ENCODE data around the gene STEAP3.
"Not testable (repeated sequence)": the region's sequence is repeated elsewhere in the genome, so short reads cannot be mapped to it uniquely, and the experiment has no call there.

The STEAP3 gene

GRCh38 chr2:119276864-119277263, 53.2 kb downstream of the STEAP3 start:
- Histone ChIP-seq H3K4me3 (ENCODE audit: low read depth, low read length) (no peak overlapping the region), H3K4me1 (no peaks in the 10 kb centered on the region), H3K27me3 (no peaks in the 10 kb centered on the region), H3K9me3 (no peaks in the 10 kb centered on the region), H3K36me3 (no peaks in the 10 kb centered on the region)
- no peak for DNase-seq
- TF ChIP-seq CTCF (IDR thresholded peaks at IDR 0.05; ENCODE audit: low read depth, low read length), result no peak

- H3K4me1 ChIP-seq; H3K27me3 ChIP-seq; H3K9me3 ChIP-seq; H3K36me3 ChIP-seq; DNase-seq; H3K4me3 ChIP-seq (ENCODE audit: low read depth, low read length): not testable (repeated sequence)
Observed at GRCh38 chr2:119278385-119278784, 54.8 kb downstream of the STEAP3 start.

GRCh38 chr2:119278946-119279345, 55.3 kb downstream of the STEAP3 start:
- no peak for TF ChIP-seq CTCF (IDR thresholded peaks at IDR 0.05; ENCODE audit: low read depth, low read length)
- H3K27me3 ChIP-seq, result no peaks in the 10 kb centered on the region
- no peak overlapping the region for H3K4me3 ChIP-seq (ENCODE audit: low read depth, low read length)
- H3K4me1 ChIP-seq, result no peaks in the 10 kb centered on the region
- no peak for DNase-seq
- H3K36me3 ChIP-seq, result no peaks in the 10 kb centered on the region
- no peaks in the 10 kb centered on the region for H3K9me3 ChIP-seq

GRCh38 chr2:119279666-119280065, 56.0 kb downstream of the STEAP3 start:
- Histone ChIP-seq H3K9me3 (no peaks in the 10 kb centered on the region), H3K27me3 (no peaks in the 10 kb centered on the region), H3K4me3 (ENCODE audit: low read depth, low read length) (no peak overlapping the region), H3K36me3 (no peaks in the 10 kb centered on the region), H3K4me1 (no peaks in the 10 kb centered on the region)
- no peak for TF ChIP-seq CTCF (IDR thresholded peaks at IDR 0.05; ENCODE audit: low read depth, low read length)
- DNase-seq, result no peak

GRCh38 chr2:119280680-119281079, 57.0 kb downstream of the STEAP3 start:
- no peaks in the 10 kb centered on the region for H3K9me3 ChIP-seq
- no peak overlapping the region for H3K4me3 ChIP-seq (ENCODE audit: low read depth, low read length)
- H3K4me1 ChIP-seq, result no peaks in the 10 kb centered on the region
- H3K27me3 ChIP-seq, result no peaks in the 10 kb centered on the region
- no peak for DNase-seq
- no peaks in the 10 kb centered on the region for H3K36me3 ChIP-seq
- no peak for TF ChIP-seq CTCF (IDR thresholded peaks at IDR 0.05; ENCODE audit: low read depth, low read length)

- H3K4me3 ChIP-seq (ENCODE audit: low read depth, low read length), result no peak overlapping the region
- no peaks in the 10 kb centered on the region for H3K36me3 ChIP-seq
- no peak for DNase-seq
- no peaks in the 10 kb centered on the region for H3K9me3 ChIP-seq
- no peaks in the 10 kb centered on the region for H3K27me3 ChIP-seq
- TF ChIP-seq CTCF (IDR thresholded peaks at IDR 0.05; ENCODE audit: low read depth, low read length), result no peak
- no peaks in the 10 kb centered on the region for H3K4me1 ChIP-seq
Observed at GRCh38 chr2:119282146-119282995, 58.7 kb downstream of the STEAP3 start.
